Measurements from ENCODE around the gene GAMT. TPM values are rescaled to one million over a fixed set of nuclear protein-coding genes. Genes with fewer than 3 reads are reported as not detected.

GAMT gene
- total RNA-seq, 2 donors from 2014 or later: 13.6 to 17.7 TPM

DNA sequence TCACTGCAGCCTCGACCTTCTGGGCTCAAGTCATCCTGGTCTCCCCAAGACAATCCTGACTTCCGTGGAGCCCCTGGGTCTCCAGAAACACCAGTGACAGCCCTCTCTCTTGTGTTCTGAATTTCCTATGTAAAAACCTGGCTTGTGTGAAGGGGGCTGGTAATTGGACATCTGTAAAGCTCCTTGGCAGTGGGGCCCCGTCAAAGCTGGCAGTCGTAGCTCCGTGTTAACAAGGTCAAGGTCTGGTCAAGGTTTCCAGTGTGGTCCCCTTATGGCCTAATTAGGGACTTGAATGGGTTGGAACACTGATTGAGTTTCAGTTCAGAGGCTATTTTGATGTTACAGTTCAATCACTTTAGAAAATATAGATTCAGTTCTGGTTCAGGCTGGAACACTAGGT is 50.5 kb downstream of the GAMT start:
- H3K9me3 Mint-ChIP-seq: no peaks in the 10 kb centered on the region
- ATAC-seq (replicated peaks in 1 of 2) (no peak), DNase-seq (no peak)
- peaks cover 12% of the 10 kb centered on the region for H3K4me1 Mint-ChIP-seq (ENCODE audit: low read depth)
- H3K36me3 Mint-ChIP-seq (ENCODE audit: insufficient read depth in 2 of 2): peaks cover 1 to 2% of the 10 kb centered on the region in 2 donors
- no peaks in the 10 kb centered on the region for H3K27me3 Mint-ChIP-seq (ENCODE audit: low read depth)
- H3K4me3 Mint-ChIP-seq: no peak overlapping the region
- H3K27ac Mint-ChIP-seq: no peak overlapping the region

DNA sequence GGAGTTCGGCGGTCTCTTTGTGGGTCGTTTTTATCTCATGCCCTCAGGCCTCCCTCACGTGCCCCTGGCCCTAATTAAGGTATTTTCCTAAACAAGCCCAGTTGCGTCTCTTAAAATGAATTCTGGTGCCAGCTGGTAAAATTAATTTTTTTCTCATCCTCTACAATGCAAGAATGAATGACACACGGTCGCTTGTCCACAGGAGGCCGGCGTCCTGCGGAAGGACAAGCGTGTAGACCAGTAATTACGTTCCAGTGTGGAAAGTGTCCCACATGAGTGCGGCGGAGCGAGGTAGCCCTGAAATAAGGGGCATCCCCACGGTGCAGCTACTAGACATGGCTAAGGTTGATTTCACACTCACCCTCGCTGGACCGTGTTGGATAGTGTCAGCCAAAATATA is 52.1 kb downstream of the GAMT start:
- Mint-ChIP-seq H3K27me3 (ENCODE audit: low read depth) (no peaks in the 10 kb centered on the region), H3K9me3 (no peaks in the 10 kb centered on the region), H3K4me3 (no peak overlapping the region), H3K36me3 (ENCODE audit: insufficient read depth in 2 of 2) (no peaks in the 10 kb centered on the region), H3K4me1 (ENCODE audit: low read depth) (peaks cover 17% of the 10 kb centered on the region), H3K27ac (no peak overlapping the region)
- DNase-seq: no peak
- no peak for ATAC-seq (replicated peaks in 1 of 2)

Other genes with a start within 250 kb of the GAMT start
- 100 to 1,000 TPM; 142 to 146 TPM for gene SBNO2, start 227.3 kb downstream of the GAMT start, total RNA-seq
- 10 to 100 TPM; 81.5 to 86.3 TPM for gene STK11, start 195.8 kb downstream of the GAMT start, total RNA-seq
- gene CBARP, start 163.5 kb downstream of the GAMT start, total RNA-seq: under 1 TPM; 0.38 to 0.58 TPM
- gene ATP5F1D, start 159.8 kb downstream of the GAMT start, total RNA-seq: 100 to 1,000 TPM; 169 to 201 TPM
- gene MIDN, start 153.0 kb downstream of the GAMT start, total RNA-seq: 10 to 100 TPM; 72.3 to 75.4 TPM
- gene CIRBP, start 132.2 kb downstream of the GAMT start, total RNA-seq: 100 to 1,000 TPM; 400 to 456 TPM
- gene FAM174C, start 126.0 kb downstream of the GAMT start, total RNA-seq: 10 to 100 TPM; 59.8 to 69.1 TPM
- gene EFNA2, start 115.7 kb downstream of the GAMT start, total RNA-seq: not detected
- gene NDUFS7, start 17.6 kb downstream of the GAMT start, total RNA-seq: 100 to 1,000 TPM in 1 of 2 donors, 10 to 100 TPM in 1; 96.5 to 107 TPM
- gene DAZAP1, start 6.0 kb upstream of the GAMT start, total RNA-seq: 100 to 1,000 TPM; 219 to 252 TPM
- gene RPS15, start 36.9 kb upstream of the GAMT start, total RNA-seq: 1,000 to 10,000 TPM; 1,293 to 1,490 TPM
- gene APC2, start 48.6 kb upstream of the GAMT start, total RNA-seq: under 1 TPM; 0.02 to 0.14 TPM
- gene C19orf25, start 77.7 kb upstream of the GAMT start, total RNA-seq: 10 to 100 TPM; 28.1 to 31.7 TPM
- 10 to 100 TPM; 13.3 to 16.6 TPM for gene PCSK4, start 88.8 kb upstream of the GAMT start, total RNA-seq
- 1 to 10 TPM; 1.7 to 3.8 TPM for gene REEP6, start 89.6 kb upstream of the GAMT start, total RNA-seq
- 1 to 10 TPM; 4.3 to 5.5 TPM for gene ADAMTSL5, start 111.5 kb upstream of the GAMT start, total RNA-seq
- not detected for gene PLK5, start 122.5 kb upstream of the GAMT start, total RNA-seq
- gene MEX3D, start 166.8 kb upstream of the GAMT start, total RNA-seq: 1 to 10 TPM; 6.4 to 6.8 TPM
- gene MBD3, start 191.3 kb upstream of the GAMT start, total RNA-seq: 10 to 100 TPM; 71.2 to 77.9 TPM
- gene UQCR11, start 203.9 kb upstream of the GAMT start, total RNA-seq: 100 to 1,000 TPM; 103 to 113 TPM